CD8-positive, alpha-beta memory T cell (primary cell): ENCODE data around the gene CLDN9. TPM values are rescaled to one million over a fixed set of nuclear protein-coding genes. Genes with fewer than 3 reads are reported as not detected.

ENCODE experiments used
- CTCF ChIA-PET: fragments of 350-600 bp; sonication (Branson Sonifier 250); formaldehyde crosslinking; loops from one replicate; lab custom pipeline; 2021; ENCODE audit warnings: antibody characterized with exemption; lab: Charles Lee
- POLR2A ChIA-PET: fragments of 350-600 bp; sonication (Branson Sonifier 250); formaldehyde crosslinking; loops from one replicate; lab custom pipeline; 2021; ENCODE audit warnings: antibody characterized with exemption; lab: Charles Lee
- DNase-seq, 5 donors: peaks; one replicate each; pipeline versions ENCODE4 v3.0.0 to v3.0.0-alpha.2; 2020 to 2022; ENCODE audit warnings: mixed read lengths in 1 of 5
- H3K27ac ChIP-seq: one replicate; pipeline ENCODE4 v1.7.0; 2013; ENCODE audit warnings: low read depth, mild to moderate bottlenecking, low read length, moderate library complexity
- H3K27me3 ChIP-seq: 2 replicates; pipeline ENCODE4 v1.7.0; 2013; ENCODE audit warnings: low read length, mild to moderate bottlenecking; ENCODE audit not compliant: insufficient read depth, poor library complexity, severe bottlenecking
- H3K36me3 ChIP-seq: 2 replicates; pipeline ENCODE4 v1.7.0; 2013; ENCODE audit warnings: mild to moderate bottlenecking, low read length, moderate library complexity; ENCODE audit not compliant: insufficient read depth
- H3K4me1 ChIP-seq: 2 replicates; pipeline ENCODE4 v1.7.0; 2013; ENCODE audit warnings: mild to moderate bottlenecking, low read length, moderate library complexity; ENCODE audit not compliant: insufficient read depth
- H3K4me3 ChIP-seq: 2 replicates; pipeline ENCODE4 v1.7.0; 2013; ENCODE audit warnings: mild to moderate bottlenecking, low read length
- H3K9me3 ChIP-seq: 2 replicates; pipeline ENCODE4 v1.7.0; 2013; ENCODE audit warnings: mild to moderate bottlenecking, low read length
- H3K27ac Mint-ChIP-seq, 8 donors: one replicate each; pipeline ENCODE4 v1.8.0; 2020 to 2021; ENCODE audit warnings: mixed read lengths in 8 of 8, mild to moderate bottlenecking in 6 of 8, inconsistent platforms in 3 of 8, moderate library complexity in 3 of 8
- H3K27me3 Mint-ChIP-seq, 2 donors: one replicate each; pipeline ENCODE4 v1.8.0; 2020 to 2021; ENCODE audit warnings: mixed read lengths in 2 of 2, mild to moderate bottlenecking in 1 of 2, moderate library complexity in 1 of 2
- H3K36me3 Mint-ChIP-seq, 3 donors: one replicate each; pipeline ENCODE4 v1.8.0; 2020 to 2021; ENCODE audit warnings: mixed read lengths in 3 of 3, inconsistent platforms in 1 of 3, mild to moderate bottlenecking in 1 of 3
- H3K4me1 Mint-ChIP-seq, 3 donors: one replicate each; pipeline ENCODE4 v1.8.0; 2020 to 2021; ENCODE audit warnings: mixed read lengths in 3 of 3, inconsistent platforms in 1 of 3, mild to moderate bottlenecking in 1 of 3
- H3K4me3 Mint-ChIP-seq, 7 donors: one replicate each; pipeline ENCODE4 v1.8.0; 2020 to 2021; ENCODE audit warnings: mixed read lengths in 7 of 7, mild to moderate bottlenecking in 6 of 7, moderate library complexity in 4 of 7, inconsistent platforms in 2 of 7
- H3K9me3 Mint-ChIP-seq, 5 donors: one replicate each; pipeline ENCODE4 v1.8.0; 2020 to 2022; ENCODE audit warnings: mixed read lengths in 5 of 5, mild to moderate bottlenecking in 3 of 5, moderate library complexity in 2 of 5, inconsistent platforms in 1 of 5
- polyA plus RNA-seq: library from polyadenylated mRNA; unstranded; fragments of 300-500 nt; fragmentation: Illumina TruSeq; gene quantifications from one replicate; pipeline ENCODE4 v1.2.3, GENCODE V29; 2021
- total RNA-seq, 2 experiments: library from RNA; stranded (reverse); gene quantifications; one replicate each; pipeline ENCODE4 v1.2.3, GENCODE V29; 2021

CLDN9 gene
- total and polyA plus RNA-seq, 3 experiments from 2014 or later = not detected

GRCh38 chr16:2991566-2992261, 21.0 kb upstream of the CLDN9 start:
- no peaks in the 10 kb centered on the region for H3K4me1 ChIP-seq
- no peak overlapping the region for H3K4me3 ChIP-seq
- peaks cover 0 to 4% of the 10 kb centered on the region in 2 donors for H3K27me3 Mint-ChIP-seq
- no peaks in the 10 kb centered on the region for H3K9me3 Mint-ChIP-seq
- no peaks in the 10 kb centered on the region for H3K27me3 ChIP-seq
- no peak overlapping the region for H3K27ac Mint-ChIP-seq
- no peaks in the 10 kb centered on the region for H3K36me3 Mint-ChIP-seq
- H3K9me3 ChIP-seq = no peaks in the 10 kb centered on the region
- H3K27ac ChIP-seq = no peak overlapping the region
- ChIA-PET CTCF (interaction anchor here (1.6 kb wide), 2 partner anchors 9 to 12 kb away, joined by 4 to 5 read pairs; no protein-coding TSS in a partner anchor), POLR2A (no interaction called here)
- no peak overlapping the region for H3K4me3 Mint-ChIP-seq
- H3K4me1 Mint-ChIP-seq = no peaks in the 10 kb centered on the region
- H3K36me3 ChIP-seq = no peaks in the 10 kb centered on the region
- no peak for DNase-seq

- no peaks in the 10 kb centered on the region for H3K9me3 ChIP-seq
- CTCF ChIA-PET = interaction anchor here (1.6 to 2.0 kb wide), 3 partner anchors 10 to 36 kb away, joined by 4 to 5 read pairs (median 4); no protein-coding TSS in a partner anchor
- H3K9me3 Mint-ChIP-seq = no peaks in the 10 kb centered on the region
- H3K4me3 ChIP-seq = no peak overlapping the region
- no peak overlapping the region for H3K27ac ChIP-seq
- H3K27ac Mint-ChIP-seq = no peak overlapping the region
- no peaks in the 10 kb centered on the region for H3K4me1 Mint-ChIP-seq
- peaks cover 0 to 4% of the 10 kb centered on the region in 2 donors for H3K27me3 Mint-ChIP-seq
- no peaks in the 10 kb centered on the region for H3K4me1 ChIP-seq
- H3K36me3 ChIP-seq = no peaks in the 10 kb centered on the region
- no peaks in the 10 kb centered on the region for H3K36me3 Mint-ChIP-seq
- H3K27me3 ChIP-seq = no peaks in the 10 kb centered on the region
- POLR2A ChIA-PET = no interaction called here
- DNase-seq = no peak
- no peak overlapping the region for H3K4me3 Mint-ChIP-seq
Observed at GRCh38 chr16:2992383-2993081, 20.2 kb upstream of the CLDN9 start.

GRCh38 chr16:2996298-2996697, 16.4 kb upstream of the CLDN9 start:
- no peak overlapping the region for H3K4me3 ChIP-seq
- H3K9me3 ChIP-seq = no peaks in the 10 kb centered on the region
- no peaks in the 10 kb centered on the region for H3K36me3 ChIP-seq
- H3K27ac ChIP-seq = no peak overlapping the region
- ChIA-PET CTCF (interaction anchor here (1.1 kb wide), 1 partner anchor 11 kb away, joined by 3 read pairs; no protein-coding TSS in a partner anchor), POLR2A (no interaction called here)
- H3K4me1 Mint-ChIP-seq = no peaks in the 10 kb centered on the region
- DNase-seq = no peak
- no peak overlapping the region for H3K4me3 Mint-ChIP-seq
- H3K9me3 Mint-ChIP-seq = peaks cover 0 to 2% (median 0%) of the 10 kb centered on the region in 5 donors
- H3K27ac Mint-ChIP-seq = no peak overlapping the region
- peaks cover 0 to 8% of the 10 kb centered on the region in 2 donors for H3K27me3 Mint-ChIP-seq
- no peaks in the 10 kb centered on the region for H3K36me3 Mint-ChIP-seq
- no peaks in the 10 kb centered on the region for H3K4me1 ChIP-seq
- H3K27me3 ChIP-seq = no peaks in the 10 kb centered on the region

- Mint-ChIP-seq H3K36me3 (no peaks in the 10 kb centered on the region), H3K4me3 (no peak overlapping the region), H3K9me3 (peaks cover 0 to 2% (median 0%) of the 10 kb centered on the region in 5 donors), H3K27me3 (peaks cover 5 to 10% of the 10 kb centered on the region in 2 donors), H3K4me1 (peaks cover 0 to 7% (median 6%) of the 10 kb centered on the region in 3 donors), H3K27ac (no peak overlapping the region)
- H3K4me1 ChIP-seq = no peaks in the 10 kb centered on the region
- no peaks in the 10 kb centered on the region for H3K36me3 ChIP-seq
- CTCF ChIA-PET = interaction anchor here (14.4 kb wide), 1 partner anchor 27 kb away, joined by 289 read pairs; the partner anchor contains the start of genes HCFC1R1, THOC6 and TNFRSF12A
- no peaks in the 10 kb centered on the region for H3K27me3 ChIP-seq
- H3K27ac ChIP-seq = no peak overlapping the region
- no peaks in the 10 kb centered on the region for H3K9me3 ChIP-seq
- POLR2A ChIA-PET = interaction anchor here (1.1 kb wide), 1 partner anchor 19 kb away, joined by 3 read pairs; no protein-coding TSS in a partner anchor
- DNase-seq = no peak
- no peak overlapping the region for H3K4me3 ChIP-seq
Observed at GRCh38 chr16:2999929-3000328, 12.8 kb upstream of the CLDN9 start.

GRCh38 chr16:3000540-3000939, 12.2 kb upstream of the CLDN9 start:
- no peaks in the 10 kb centered on the region for H3K36me3 ChIP-seq
- peaks cover 8 to 10% of the 10 kb centered on the region in 2 donors for H3K27me3 Mint-ChIP-seq
- no peaks in the 10 kb centered on the region for H3K4me1 ChIP-seq
- no peaks in the 10 kb centered on the region for H3K27me3 ChIP-seq
- H3K4me1 Mint-ChIP-seq = peaks cover 0 to 8% (median 6%) of the 10 kb centered on the region in 3 donors
- H3K4me3 ChIP-seq = no peak overlapping the region
- no peaks in the 10 kb centered on the region for H3K9me3 ChIP-seq
- H3K27ac ChIP-seq = no peak overlapping the region
- no peak for DNase-seq
- POLR2A ChIA-PET = interaction anchor here (1.1 kb wide), 1 partner anchor 19 kb away, joined by 3 read pairs; no protein-coding TSS in a partner anchor
- H3K27ac Mint-ChIP-seq = no peak overlapping the region
- CTCF ChIA-PET = interaction anchor here (14.4 kb wide), 1 partner anchor 26 kb away, joined by 289 read pairs; the partner anchor contains the start of genes HCFC1R1, THOC6 and TNFRSF12A
- no peaks in the 10 kb centered on the region for H3K36me3 Mint-ChIP-seq
- peaks cover 0 to 2% (median 0%) of the 10 kb centered on the region in 5 donors for H3K9me3 Mint-ChIP-seq
- no peak overlapping the region for H3K4me3 Mint-ChIP-seq

GRCh38 chr16:3001316-3001715, 11.4 kb upstream of the CLDN9 start:
- H3K4me3 Mint-ChIP-seq = no peak overlapping the region
- no peaks in the 10 kb centered on the region for H3K27me3 ChIP-seq
- peaks cover 0 to 8% (median 6%) of the 10 kb centered on the region in 3 donors for H3K4me1 Mint-ChIP-seq
- H3K9me3 ChIP-seq = no peaks in the 10 kb centered on the region
- ChIA-PET POLR2A (no interaction called here), CTCF (interaction anchor here (1.0 to 14.4 kb wide), 2 partner anchors 26 to 164 kb away, joined by 3 to 289 read pairs; partner anchors contain the start of genes HCFC1R1, THOC6 and TNFRSF12A)
- no peak overlapping the region for H3K27ac Mint-ChIP-seq
- H3K4me3 ChIP-seq = no peak overlapping the region
- no peak overlapping the region for H3K27ac ChIP-seq
- H3K36me3 Mint-ChIP-seq = no peaks in the 10 kb centered on the region
- H3K9me3 Mint-ChIP-seq = peaks cover 0 to 2% (median 0%) of the 10 kb centered on the region in 5 donors
- H3K36me3 ChIP-seq = no peaks in the 10 kb centered on the region
- peaks cover 8 to 10% of the 10 kb centered on the region in 2 donors for H3K27me3 Mint-ChIP-seq
- no peak for DNase-seq
- H3K4me1 ChIP-seq = no peaks in the 10 kb centered on the region

GRCh38 chr16:3003582-3004270, 9.0 kb upstream of the CLDN9 start:
- H3K4me1 Mint-ChIP-seq = peaks cover 22 to 31% (median 27%) of the 10 kb centered on the region in 3 donors
- H3K4me3 ChIP-seq = no peak overlapping the region
- no peaks in the 10 kb centered on the region for H3K36me3 ChIP-seq
- H3K4me1 ChIP-seq = peaks cover 17% of the 10 kb centered on the region
- H3K4me3 Mint-ChIP-seq = peak overlapping the region; percentile 66 to 88 (median 79)
- H3K36me3 Mint-ChIP-seq = no peaks in the 10 kb centered on the region
- no peaks in the 10 kb centered on the region for H3K9me3 ChIP-seq
- H3K27me3 Mint-ChIP-seq = peaks cover 8 to 13% of the 10 kb centered on the region in 2 donors
- CTCF ChIA-PET = interaction anchor here (0.7 to 14.4 kb wide), 18 partner anchors 8 to 162 kb away, joined by 3 to 289 read pairs (median 4); partner anchors contain the start of genes HCFC1R1, IL32, THOC6 and TNFRSF12A
- no peak overlapping the region for H3K27ac ChIP-seq
- POLR2A ChIA-PET = interaction anchor here (0.7 to 1.0 kb wide), 6 partner anchors 16 to 55 kb away, joined by 3 to 7 read pairs (median 4); partner anchors contain the start of gene TNFRSF12A
- DNase-seq = peak; percentile 91 to 97 (median 96)
- H3K27ac Mint-ChIP-seq = peak overlapping the region in 4 of 8 donors; percentile 8 to 79 (median 50)
- no peaks in the 10 kb centered on the region for H3K27me3 ChIP-seq
- peaks cover 0 to 2% (median 0%) of the 10 kb centered on the region in 5 donors for H3K9me3 Mint-ChIP-seq
